Mesodermal cell (in vitro differentiated cells): ENCODE data around the gene MKNK2.

ENCODE experiments used
- H3K27ac ChIP-seq: 2 replicates; pipeline ENCODE4 v1.7.0; 2013; ENCODE audit warnings: mild to moderate bottlenecking, low read depth, low read length, moderate library complexity; ENCODE audit not compliant: severe bottlenecking
- H3K36me3 ChIP-seq: 2 replicates; pipeline ENCODE4 v1.7.1; 2013; ENCODE audit warnings: mild to moderate bottlenecking, low read length, moderate library complexity; ENCODE audit not compliant: control insufficient read depth, insufficient read depth
- H3K4me1 ChIP-seq: one replicate; pipeline ENCODE4 v1.7.1; 2013; ENCODE audit warnings: mild to moderate bottlenecking, low read length; ENCODE audit not compliant: insufficient read depth, control insufficient read depth, poor library complexity, severe bottlenecking
- H3K4me3 ChIP-seq: 2 replicates; pipeline ENCODE4 v1.7.0; 2013; ENCODE audit warnings: low read length, control low read depth, mild to moderate bottlenecking; ENCODE audit not compliant: insufficient read depth, poor library complexity, severe bottlenecking; ENCODE audit errors: extremely low read depth
- H3K9me3 ChIP-seq: 2 replicates; pipeline ENCODE4 v1.7.1; 2013; ENCODE audit warnings: mild to moderate bottlenecking, low read length, moderate library complexity; ENCODE audit not compliant: control insufficient read depth
- WGBS, 2 experiments: methylation state at CpG; one replicate each; pipeline ENCODE4 v1.1.5; 2013; ENCODE audit warnings: missing lambda C conversion rate in 2 of 2; ENCODE audit not compliant: insufficient coverage in 2 of 2; 5-methylcytosine and 5-hydroxymethylcytosine counted together

The MKNK2 gene

DNA sequence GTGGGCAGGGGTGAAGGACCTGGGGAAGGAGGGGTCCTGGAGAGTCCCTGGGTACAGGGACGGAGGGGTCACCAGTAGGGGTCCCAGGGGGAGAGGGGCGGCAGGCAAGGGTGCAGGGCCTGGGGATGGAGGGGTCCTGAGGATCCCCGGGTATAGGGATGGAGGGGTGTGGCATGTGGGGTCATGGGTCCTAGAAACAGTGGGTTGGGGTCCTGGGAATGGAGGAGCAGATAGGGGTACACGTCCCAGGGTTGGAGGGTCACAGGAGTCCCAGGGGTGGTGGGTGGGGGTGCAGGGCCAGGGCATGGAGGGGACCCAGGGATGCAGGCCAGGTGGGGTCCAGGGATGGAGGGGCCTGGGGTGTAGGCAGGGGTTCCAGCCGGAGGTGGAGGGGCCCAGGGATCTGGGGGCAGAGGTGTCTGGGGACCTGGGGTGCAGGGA, 36.9 kb downstream of the MKNK2 start:
- Histone ChIP-seq H3K27ac (no peak overlapping the region), H3K4me1 (peaks cover 9% of the 10 kb centered on the region), H3K4me3 (peak overlapping the region; percentile 55), H3K9me3 (no peaks in the 10 kb centered on the region), H3K36me3 (peaks cover 22% of the 10 kb centered on the region)
- 95 to 100% methylated on average over 5 of the region's 5 CpGs for WGBS, 2 experiments

DNA sequence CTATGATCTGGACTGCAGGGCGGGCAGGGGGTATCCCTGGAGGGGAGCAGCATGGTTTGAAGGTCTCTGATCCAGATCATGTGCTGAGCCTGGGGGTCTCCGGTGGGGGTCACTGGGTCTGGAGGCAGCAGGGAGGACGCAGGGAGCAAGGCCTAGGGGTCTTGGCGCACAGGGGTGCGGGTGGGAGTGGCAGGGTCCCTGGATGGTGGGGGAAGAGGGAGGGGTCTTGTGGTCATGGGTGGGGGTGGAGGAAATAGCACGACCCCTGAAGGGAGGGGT, 37.4 kb downstream of the MKNK2 start:
- H3K36me3 ChIP-seq: peaks cover 22% of the 10 kb centered on the region
- no peak overlapping the region for H3K4me3 ChIP-seq
- H3K4me1 ChIP-seq: peaks cover 9% of the 10 kb centered on the region
- 95 to 100% methylated on average over 1 to 6 of the region's 6 CpGs for WGBS, 2 experiments
- no peak overlapping the region for H3K27ac ChIP-seq
- no peaks in the 10 kb centered on the region for H3K9me3 ChIP-seq

DNA sequence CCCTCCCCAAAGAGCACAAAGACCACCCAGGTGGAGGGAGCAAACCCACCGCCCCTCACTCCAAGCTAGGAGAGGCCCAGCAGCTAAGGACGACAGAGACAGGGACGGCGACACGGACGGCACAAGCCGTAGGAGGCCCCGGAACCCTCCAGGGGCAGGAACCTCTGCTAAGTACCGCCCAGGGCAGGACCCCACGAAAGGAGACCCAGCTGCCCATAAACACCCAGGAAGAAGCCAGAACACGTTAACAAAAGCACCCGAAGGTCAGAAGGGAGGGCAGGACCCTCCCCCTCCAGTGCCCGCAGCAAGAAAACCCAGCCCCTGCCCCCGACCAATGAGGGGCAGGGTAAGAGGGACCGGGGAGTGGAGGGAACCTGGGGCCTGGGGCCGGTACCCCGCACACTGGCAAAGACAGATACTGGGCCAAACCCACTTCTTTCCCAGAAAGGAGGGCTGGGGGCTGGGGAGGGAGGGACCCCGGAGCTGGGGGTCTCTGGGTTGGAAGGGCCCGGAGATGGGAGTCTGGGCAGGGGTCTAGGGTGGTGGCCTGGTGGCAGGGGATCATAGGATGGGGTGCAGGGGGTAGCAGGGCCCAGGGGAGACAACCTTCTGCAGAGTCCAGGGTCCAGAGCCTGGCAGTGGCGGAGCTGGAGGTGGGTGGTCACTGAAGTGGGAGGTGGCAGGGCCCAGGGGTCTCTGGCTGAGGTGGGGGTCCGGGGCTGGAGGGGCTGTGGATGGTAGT, 37.9 kb downstream of the MKNK2 start:
- 89 to 91% methylated on average over 16 to 19 of the region's 21 CpGs for whole genome bisulfite sequencing, 2 experiments
- Histone ChIP-seq H3K4me1 (peaks cover 9% of the 10 kb centered on the region), H3K36me3 (peaks cover 22% of the 10 kb centered on the region), H3K9me3 (no peaks in the 10 kb centered on the region), H3K27ac (no peak overlapping the region), H3K4me3 (no peak overlapping the region)

DNA sequence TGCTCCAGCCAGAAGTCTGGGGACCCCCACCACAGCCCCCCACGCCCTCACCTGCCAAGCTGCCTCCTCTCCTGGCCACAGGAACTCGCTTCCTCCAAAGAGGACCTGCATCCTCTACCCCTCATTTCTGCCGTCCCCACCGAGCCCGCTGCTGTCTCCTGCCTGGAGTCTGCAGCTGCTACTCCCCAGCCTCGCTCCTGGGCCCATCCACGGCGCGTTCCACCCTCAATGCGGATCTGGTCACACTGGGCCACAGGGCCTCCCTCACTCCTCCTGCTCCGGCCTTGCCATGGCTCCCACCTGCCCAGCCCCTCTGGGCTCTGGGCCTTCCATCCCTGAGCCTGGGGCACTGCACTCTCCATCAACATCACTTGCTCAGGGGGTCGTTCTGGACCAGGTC, 39.9 kb downstream of the MKNK2 start:
- no peak overlapping the region for H3K4me3 ChIP-seq
- peaks cover 9% of the 10 kb centered on the region for H3K4me1 ChIP-seq
- H3K36me3 ChIP-seq: peaks cover 22% of the 10 kb centered on the region
- H3K27ac ChIP-seq: no peak overlapping the region
- no peaks in the 10 kb centered on the region for H3K9me3 ChIP-seq
- WGBS, 2 experiments: 95 to 97% methylated on average over 11 to 12 of the region's 12 CpGs

DNA sequence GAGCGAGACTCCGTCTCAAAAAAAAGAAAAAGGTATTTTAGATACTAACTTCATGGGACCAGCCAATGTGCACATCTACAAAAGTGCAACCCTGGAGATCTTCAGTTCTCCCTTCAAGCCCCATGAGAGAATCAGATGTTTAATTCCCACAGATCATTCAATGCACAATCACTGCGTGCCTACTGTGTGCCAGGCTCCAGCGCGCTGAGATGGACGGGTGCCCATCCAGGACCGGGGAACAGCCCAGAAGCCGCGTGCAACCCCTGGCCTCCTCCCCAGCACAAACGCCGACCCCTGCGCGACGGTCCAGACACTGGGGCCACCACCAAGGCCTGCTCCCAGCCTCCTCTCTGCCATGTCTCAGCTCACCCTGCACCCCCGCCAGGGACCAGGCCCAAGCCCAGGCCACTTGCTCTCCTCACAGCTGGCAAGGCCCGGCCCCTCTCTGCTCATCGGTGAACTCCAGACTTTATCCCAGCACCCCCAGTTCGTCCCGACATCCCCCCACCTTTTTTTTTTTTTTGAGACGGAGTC, 40.8 kb downstream of the MKNK2 start:
- 97 to 98% methylated on average over 18 to 19 of the region's 20 CpGs for WGBS, 2 experiments
- Histone ChIP-seq H3K4me3 (no peak overlapping the region), H3K27ac (no peak overlapping the region), H3K4me1 (peaks cover 9% of the 10 kb centered on the region), H3K36me3 (peaks cover 22% of the 10 kb centered on the region), H3K9me3 (no peaks in the 10 kb centered on the region)

DNA sequence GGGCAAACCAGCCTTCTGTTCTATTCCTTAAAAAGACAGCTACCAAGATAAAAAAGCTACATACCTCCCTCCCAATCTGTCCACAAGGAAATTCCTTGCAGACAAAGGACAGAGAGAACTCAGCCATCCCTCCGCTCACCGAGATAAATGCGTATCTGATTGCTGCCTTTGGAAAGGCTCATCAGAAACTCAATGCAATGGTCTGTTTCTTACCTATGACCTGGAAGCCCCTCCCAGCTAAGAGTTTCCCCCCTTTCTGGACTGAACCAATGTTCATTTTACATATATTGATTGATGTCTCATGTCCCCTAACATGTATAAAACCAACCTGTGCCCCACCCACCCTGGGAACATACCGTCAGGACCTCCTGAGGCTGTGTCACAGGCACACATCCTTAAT, 47.2 kb downstream of the MKNK2 start:
- Histone ChIP-seq H3K36me3 (peaks cover 28% of the 10 kb centered on the region), H3K4me3 (no peak overlapping the region), H3K4me1 (no peaks in the 10 kb centered on the region), H3K27ac (no peak overlapping the region), H3K9me3 (no peaks in the 10 kb centered on the region)
- 94 to 100% methylated on average over 3 of the region's 4 CpGs for WGBS, 2 experiments

DNA sequence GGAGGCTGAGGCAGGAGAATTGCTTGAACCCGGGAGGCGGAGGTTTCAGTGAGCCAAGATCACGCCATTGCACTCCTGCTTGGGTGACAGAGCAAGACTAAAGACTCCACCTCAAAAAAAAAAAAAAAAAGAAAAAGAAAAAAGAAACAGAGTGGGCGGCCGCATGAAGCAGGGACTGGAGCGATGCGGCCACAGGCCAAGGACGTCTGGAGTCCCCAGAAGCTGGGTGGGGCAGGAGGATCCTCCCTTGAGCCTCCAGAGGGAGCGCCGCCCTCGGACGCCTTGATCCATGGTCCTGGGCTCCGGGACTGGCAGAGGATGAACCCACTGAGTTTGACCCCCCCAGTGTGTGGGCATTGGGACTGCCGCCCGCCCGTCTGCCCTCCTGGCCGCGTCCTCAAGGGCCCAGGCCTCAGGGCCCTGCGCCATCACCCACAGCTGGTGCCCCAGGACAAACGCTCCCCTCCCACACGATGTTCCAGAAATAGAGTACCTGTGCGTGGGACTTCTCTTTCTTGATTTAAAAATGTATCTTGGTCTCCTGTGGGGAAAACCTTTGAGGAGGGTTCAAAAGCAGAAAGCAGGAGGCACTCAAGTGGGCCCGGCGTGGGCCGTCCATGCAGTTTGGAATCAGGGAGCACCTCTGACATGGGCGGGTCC, 51.1 kb downstream of the MKNK2 start:
- 94 to 98% methylated on average over 12 to 23 of the region's 26 CpGs for whole genome bisulfite sequencing, 2 experiments
- no peaks in the 10 kb centered on the region for H3K4me1 ChIP-seq
- H3K9me3 ChIP-seq: no peaks in the 10 kb centered on the region
- H3K36me3 ChIP-seq: peaks cover 49% of the 10 kb centered on the region
- H3K4me3 ChIP-seq: no peak overlapping the region
- H3K27ac ChIP-seq: no peak overlapping the region

DNA sequence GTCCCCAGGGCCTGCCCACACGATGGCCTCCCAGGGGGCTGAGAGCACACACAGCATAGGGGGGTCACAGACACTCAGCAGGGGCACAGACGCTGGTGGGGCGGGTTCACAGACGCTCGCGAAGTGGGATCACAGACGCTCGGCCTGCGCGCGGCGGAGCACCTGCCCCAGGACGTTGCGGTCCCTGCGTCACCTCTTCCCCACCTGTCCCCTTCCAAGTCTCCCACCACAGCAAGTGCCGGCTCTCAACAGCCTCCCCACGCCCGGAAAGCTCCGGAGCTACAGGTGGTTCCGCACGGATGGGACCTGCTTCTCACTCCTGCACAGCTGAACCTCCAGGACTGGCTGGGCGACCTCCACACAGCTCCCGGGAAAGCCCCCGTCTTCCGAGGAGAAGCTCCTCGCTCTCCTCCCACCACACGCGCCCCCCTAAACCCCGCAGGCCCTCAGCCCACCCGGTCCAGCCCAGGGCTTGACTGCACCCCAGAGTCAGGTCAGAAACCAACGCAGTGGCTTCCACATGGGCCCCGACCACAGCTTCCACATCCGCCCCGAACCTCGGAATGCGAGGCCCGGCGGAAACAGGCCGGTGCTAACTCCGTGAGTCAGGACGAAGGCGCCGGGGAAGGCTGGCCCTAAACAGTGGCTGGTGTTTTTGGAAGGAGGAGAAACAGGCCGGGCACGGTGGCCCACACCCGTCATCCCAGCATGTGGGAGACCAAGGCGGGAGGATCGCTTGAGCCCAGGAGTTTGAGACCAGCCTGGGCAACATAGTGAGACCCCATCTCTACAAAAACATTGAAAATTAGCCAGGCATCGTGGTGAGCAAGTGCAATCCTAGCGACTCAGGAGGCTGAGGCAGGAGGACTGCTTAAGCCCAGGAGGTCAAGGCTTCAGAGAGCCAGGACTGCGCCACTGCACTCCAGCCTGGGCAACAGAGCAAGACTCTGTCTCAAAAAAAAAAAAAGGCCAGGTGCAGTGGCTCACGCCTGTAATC, 52.0 kb downstream of the MKNK2 start:
- Histone ChIP-seq H3K9me3 (no peaks in the 10 kb centered on the region), H3K27ac (no peak overlapping the region), H3K36me3 (peaks cover 52% of the 10 kb centered on the region), H3K4me1 (no peaks in the 10 kb centered on the region), H3K4me3 (no peak overlapping the region)
- WGBS, 2 experiments: 94 to 97% methylated on average over 41 to 45 of the region's 52 CpGs

DNA sequence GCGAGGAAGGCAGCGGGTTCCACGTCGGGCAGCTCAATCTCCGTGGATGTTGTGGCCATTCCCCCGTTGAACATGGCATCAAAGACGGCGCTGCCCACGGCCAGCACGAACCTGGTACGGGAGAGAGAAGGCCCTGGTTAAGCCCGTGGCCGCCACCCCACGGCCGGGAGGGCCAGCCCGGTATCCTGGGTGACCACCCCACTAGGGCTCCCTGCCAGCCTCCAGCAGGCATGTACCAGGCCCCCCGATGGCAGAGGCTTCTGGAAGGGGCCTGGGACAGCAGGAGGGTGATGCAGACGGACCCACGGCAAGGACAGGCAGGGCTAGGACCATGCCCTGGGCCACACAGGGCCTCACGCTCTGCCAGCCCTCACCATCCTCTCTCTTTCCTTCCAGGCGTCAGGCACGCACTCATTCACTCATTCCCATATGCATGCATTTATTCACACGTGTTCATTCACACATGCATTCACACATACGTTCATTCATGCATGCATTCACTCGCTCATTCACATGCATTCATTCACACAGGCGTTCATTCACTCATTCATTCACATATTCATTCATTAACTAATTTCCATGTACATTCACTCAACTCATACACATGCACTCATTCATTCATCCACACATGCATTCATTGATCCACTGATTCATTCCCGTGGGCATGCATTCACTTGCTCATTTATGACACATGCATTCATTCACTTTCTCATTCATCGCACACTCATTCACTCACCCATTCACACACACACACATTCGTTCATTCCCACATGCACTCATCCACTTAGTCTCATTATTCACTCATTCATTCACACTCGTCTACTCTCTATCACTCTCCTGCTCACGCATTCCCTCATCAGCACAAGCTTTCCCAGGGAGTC, 53.5 kb downstream of the MKNK2 start:
- Histone ChIP-seq H3K9me3 (no peaks in the 10 kb centered on the region), H3K27ac (no peak overlapping the region), H3K4me1 (no peaks in the 10 kb centered on the region), H3K4me3 (no peak overlapping the region), H3K36me3 (peaks cover 57% of the 10 kb centered on the region)
- WGBS, 2 experiments: 96 to 98% methylated on average over 30 to 31 of the region's 31 CpGs
